Measurements from ENCODE around the gene FBXO33.

Gene FBXO33, protein sequence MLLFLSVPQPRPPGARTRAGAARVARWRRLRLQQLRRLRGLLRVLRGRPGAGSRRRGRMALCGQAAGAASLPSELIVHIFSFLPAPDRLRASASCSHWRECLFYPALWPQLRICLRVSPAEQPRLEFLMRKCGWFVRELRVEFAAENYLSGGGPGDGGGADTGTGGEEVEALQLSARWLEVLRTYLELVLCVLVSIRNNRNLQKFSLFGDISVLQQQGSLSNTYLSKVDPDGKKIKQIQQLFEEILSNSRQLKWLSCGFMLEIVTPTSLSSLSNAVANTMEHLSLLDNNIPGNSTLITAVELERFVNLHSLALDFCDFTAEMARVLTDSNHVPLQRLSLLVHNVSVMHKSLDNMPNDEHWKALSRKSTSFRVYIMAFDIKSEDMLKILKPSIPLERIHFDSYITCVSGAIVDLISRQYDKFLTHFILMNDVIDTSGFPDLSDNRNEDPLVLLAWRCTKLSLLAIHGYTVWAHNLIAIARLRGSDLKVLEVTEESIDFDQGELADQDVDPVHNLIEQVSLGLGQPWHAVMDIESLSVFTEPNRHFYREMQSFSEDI

DNA sequence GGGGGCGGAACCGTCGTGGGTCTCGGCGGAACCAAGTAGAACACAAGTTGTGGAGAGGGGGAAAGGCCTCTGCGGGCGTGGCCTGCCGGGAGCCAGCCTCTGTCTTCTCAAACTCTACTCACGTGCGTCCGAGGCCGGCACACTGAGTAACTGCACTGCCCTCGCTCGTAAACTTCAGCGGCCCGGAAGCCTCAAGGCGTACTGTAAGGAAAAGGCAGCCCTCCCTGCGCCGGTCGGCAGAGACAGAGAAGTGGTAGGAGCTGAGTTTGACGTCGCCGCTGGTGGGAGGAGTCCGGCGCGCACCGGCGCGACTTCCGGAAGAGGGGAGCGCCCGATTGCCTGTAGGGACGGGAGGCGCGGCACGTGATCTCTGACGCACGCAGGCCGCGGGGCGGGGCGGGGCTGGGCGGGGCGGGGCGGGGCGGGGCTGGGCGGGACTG lies at the start of gene FBXO33:
TSS of gene FBXO33 (minus strand) at position 255 of the 440 bp plus-strand sequence. CDS start 271 bp downstream, outside the sequence.
- no peaks in the 10 kb centered on the region for H3K27me3 Mint-ChIP-seq
- peak within 1 kb of the TSS; percentile 100 for H3K27ac Mint-ChIP-seq
- peak within 1 kb of the TSS; percentile 97 for H3K4me3 Mint-ChIP-seq
- no peaks in the 10 kb centered on the region for H3K36me3 Mint-ChIP-seq (ENCODE audit: low read depth)
- no peaks in the 10 kb centered on the region for H3K9me3 Mint-ChIP-seq
- H3K4me1 Mint-ChIP-seq (ENCODE audit: low read depth) = peaks cover 38% of the 10 kb centered on the region

DNA sequence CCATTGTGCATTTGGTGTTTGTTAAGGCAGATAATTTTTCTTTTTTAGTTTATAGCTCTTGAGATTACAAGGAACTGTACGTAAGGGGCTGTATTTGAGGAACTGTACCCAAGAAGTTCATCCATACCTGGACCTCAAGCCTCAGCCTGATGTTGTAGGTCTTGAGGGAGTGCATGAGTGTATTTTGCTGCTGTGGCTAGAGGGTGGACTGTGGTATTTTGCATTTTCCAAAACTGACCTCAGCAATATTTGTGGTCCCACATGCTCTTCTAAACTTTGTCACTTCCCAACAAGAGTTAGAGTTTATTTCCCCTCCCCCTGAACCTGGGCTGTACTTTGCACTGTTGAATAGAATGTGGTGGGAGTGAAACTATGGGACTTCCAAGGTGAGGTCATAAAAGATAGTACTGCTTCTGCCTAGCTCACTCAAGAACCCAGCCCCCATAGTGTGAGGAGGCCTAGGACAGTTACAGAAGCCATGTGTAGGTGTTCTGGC lies 42.2 kb upstream of the FBXO33 start:
- no peaks in the 10 kb centered on the region for H3K36me3 Mint-ChIP-seq (ENCODE audit: low read depth)
- no peak overlapping the region for H3K4me3 Mint-ChIP-seq
- H3K27ac Mint-ChIP-seq = peak overlapping the region; percentile 13
- peaks cover 5% of the 10 kb centered on the region for H3K9me3 Mint-ChIP-seq
- H3K4me1 Mint-ChIP-seq (ENCODE audit: low read depth) = peaks cover 8% of the 10 kb centered on the region
- H3K27me3 Mint-ChIP-seq = no peaks in the 10 kb centered on the region

DNA sequence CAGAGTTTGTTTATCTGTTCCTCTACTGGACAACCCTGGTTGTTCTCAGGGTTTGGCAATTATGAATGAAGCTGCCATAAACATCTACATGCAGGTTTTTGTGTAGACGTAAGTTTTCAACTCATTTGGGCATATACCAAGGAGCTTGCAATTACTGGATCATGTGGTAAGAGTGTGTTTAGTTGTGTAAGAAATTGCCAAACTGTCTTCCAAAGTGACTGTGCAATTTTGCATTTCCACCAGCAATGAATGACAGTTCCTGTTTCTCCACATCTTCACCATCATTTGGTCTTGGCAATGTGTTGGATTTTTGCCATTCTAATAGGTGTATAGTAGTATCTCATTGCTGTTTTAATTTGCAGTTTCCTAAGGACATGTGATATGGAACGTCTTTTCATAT lies 39.8 kb upstream of the FBXO33 start:
- no peak overlapping the region for H3K4me3 Mint-ChIP-seq
- peaks cover 8% of the 10 kb centered on the region for H3K4me1 Mint-ChIP-seq (ENCODE audit: low read depth)
- peaks cover 5% of the 10 kb centered on the region for H3K9me3 Mint-ChIP-seq
- no peak overlapping the region for H3K27ac Mint-ChIP-seq
- H3K27me3 Mint-ChIP-seq = peaks cover 2% of the 10 kb centered on the region
- no peaks in the 10 kb centered on the region for H3K36me3 Mint-ChIP-seq (ENCODE audit: low read depth)

DNA sequence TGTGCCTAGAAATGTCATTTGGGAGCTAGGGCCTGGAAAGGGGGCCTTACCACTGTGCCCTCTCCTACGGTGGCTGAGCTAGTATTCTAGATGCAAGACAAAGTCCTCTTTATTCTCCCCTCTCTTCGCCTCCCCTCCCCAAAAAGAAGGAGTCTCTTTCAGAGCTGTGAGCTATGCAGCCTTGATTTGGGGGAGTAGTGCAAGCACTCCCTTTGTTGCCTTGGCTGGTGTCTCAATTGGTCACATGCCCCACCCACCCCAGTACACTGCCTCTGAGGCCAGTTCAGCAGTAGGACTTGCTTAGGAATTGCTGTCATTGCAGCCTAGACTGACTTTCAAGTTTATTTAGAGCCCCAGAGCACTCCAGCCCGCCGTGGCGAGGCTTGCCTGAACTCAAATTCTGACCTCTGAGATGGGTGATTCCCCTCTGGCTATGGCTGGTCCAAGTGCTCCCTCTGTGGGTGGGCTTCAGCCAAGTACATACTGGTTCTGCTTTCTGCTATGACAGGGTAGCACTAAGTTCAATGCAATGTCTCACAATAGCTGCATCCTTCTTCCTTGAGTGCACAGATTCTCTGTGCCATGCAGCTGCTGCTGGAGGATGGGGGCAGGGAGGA lies 37.0 kb upstream of the FBXO33 start:
- Mint-ChIP-seq H3K4me3 (no peak overlapping the region), H3K4me1 (ENCODE audit: low read depth) (peaks cover under 1% of the 10 kb centered on the region), H3K9me3 (no peaks in the 10 kb centered on the region), H3K27me3 (peaks cover 24% of the 10 kb centered on the region), H3K36me3 (ENCODE audit: low read depth) (no peaks in the 10 kb centered on the region), H3K27ac (no peak overlapping the region)

DNA sequence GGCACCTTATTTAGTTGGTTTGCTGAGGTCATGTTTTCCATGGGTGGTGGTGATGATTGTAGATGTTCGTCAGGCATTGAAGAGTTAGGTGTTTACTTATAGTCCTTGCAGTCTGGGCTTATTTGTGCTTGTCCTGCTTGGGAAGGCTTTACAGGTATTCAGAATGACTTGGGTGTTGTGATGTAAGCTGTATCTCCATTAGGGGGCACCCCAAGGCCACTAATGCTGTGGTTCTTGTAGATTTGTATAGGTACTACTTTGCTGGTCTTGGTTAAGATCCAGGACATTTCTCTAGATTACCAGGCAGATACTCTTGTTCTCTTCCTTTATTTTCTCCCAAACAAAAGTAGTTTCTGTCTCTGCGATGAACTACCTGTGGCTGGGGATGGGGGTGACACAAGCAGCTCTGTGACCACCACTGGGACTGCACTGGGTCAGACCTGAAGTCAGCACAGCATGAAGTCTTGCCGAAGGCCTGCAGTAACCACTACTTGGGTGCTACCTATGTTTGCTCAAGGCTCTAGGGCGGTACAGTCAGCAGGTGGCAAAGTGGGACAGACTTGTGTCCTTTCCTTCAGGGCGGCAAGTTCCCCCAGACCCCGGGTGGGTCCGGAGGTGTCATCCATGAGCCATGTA lies 35.8 kb upstream of the FBXO33 start:
- Mint-ChIP-seq H3K4me1 (ENCODE audit: low read depth) (no peaks in the 10 kb centered on the region), H3K4me3 (no peak overlapping the region), H3K36me3 (ENCODE audit: low read depth) (no peaks in the 10 kb centered on the region)

DNA sequence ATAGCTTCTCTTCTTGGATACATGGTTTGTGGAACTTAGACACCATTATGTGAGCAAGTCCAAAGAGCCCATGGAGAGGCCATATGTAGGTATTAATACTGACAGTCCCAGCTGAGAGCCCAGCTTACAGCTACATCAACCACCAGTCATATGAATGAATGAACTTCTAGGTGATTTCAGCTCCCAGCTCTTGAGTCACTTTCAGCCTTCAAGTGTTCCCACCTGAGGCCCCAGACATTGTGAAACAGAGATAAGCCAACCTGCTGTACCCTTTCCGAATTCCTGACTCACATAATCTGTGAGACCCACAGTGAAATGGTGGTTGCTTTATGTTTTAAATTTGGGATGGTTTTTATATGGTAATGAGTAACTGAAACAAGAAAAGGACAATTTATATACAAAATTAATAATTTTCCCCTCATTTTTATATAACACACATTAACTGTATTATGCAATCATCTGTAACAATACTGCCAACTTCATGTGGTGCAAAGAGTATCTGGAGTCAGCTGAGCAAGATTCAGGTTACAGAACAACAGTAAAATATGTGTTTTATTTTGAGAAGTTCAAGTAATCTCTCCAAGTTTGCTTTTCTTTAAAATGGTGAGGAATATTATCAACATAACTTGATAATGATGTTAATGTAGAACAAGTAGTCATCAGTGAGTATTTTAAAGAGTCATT lies 27.7 kb upstream of the FBXO33 start:
- no peak overlapping the region for H3K27ac Mint-ChIP-seq
- H3K4me1 Mint-ChIP-seq (ENCODE audit: low read depth) = peaks cover 10% of the 10 kb centered on the region
- no peak overlapping the region for H3K4me3 Mint-ChIP-seq
- H3K27me3 Mint-ChIP-seq = peaks cover 14% of the 10 kb centered on the region
- H3K9me3 Mint-ChIP-seq = no peaks in the 10 kb centered on the region
- no peaks in the 10 kb centered on the region for H3K36me3 Mint-ChIP-seq (ENCODE audit: low read depth)

More for the DNA sequence above, 35.8 kb upstream of the FBXO33 start:
- Mint-ChIP-seq H3K27ac (no peak overlapping the region), H3K9me3 (no peaks in the 10 kb centered on the region), H3K27me3 (peaks cover 27% of the 10 kb centered on the region)

DNA sequence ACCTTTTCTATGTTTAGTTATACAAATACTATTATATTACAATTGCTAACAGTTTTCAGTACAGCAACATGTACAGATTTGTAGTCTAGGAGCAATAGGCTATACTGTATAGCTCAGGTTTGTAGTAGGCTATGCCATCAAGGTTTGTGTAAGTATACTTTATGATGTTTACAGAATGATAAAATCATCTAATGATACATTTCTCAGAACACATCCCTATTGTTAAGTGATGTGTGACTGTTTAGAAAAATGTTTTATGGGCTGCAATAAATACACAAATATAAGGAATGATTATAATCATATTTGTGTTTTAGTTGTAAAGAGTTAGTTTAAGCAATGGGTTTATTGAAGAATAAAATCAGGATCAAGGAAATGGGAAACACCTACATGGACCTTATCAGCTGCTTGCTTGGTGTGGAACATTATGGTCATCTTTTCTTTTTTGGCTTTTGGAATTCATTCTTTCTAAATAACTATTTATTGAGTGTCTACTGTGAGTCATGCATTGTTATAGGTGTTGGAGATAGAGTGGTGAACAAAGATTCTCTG lies 24.5 kb upstream of the FBXO33 start:
- no peaks in the 10 kb centered on the region for H3K36me3 Mint-ChIP-seq (ENCODE audit: low read depth)
- H3K27ac Mint-ChIP-seq = no peak overlapping the region
- H3K27me3 Mint-ChIP-seq = peaks cover 5% of the 10 kb centered on the region
- no peak overlapping the region for H3K4me3 Mint-ChIP-seq
- no peaks in the 10 kb centered on the region for H3K9me3 Mint-ChIP-seq
- peaks cover 24% of the 10 kb centered on the region for H3K4me1 Mint-ChIP-seq (ENCODE audit: low read depth)

DNA sequence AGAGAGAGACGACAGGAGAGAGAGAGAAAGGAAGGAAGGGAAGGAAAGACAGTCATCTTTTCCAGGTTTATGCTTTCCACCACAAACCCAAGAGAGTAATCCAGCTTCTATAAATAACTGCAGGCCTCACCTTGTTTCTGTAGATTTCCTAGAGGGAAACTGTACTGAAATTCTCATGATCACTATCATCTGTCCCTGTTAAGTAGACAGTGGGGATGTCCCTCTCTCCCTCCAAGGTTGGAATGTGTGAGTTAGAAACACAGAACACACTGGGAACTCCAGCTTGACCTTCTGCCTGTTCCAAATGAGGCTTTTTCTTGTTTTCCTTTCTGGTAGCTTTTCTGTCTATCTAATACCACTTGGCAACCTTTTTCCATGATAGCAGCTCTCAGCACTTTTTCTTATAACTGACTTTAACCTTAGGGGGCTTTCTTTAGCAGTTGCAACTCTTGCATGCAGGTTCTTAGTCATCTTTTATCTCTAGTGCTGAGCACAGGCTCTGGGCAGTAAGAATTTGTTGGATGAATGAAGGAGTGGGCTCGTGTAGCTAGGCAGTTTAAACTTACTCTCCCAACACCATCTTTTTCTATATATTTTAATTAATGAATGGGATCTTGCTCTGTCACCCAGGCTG lies 22.8 kb upstream of the FBXO33 start:
- peaks cover 31% of the 10 kb centered on the region for H3K4me1 Mint-ChIP-seq (ENCODE audit: low read depth)
- H3K27ac Mint-ChIP-seq = peak overlapping the region; percentile 81
- peaks cover 8% of the 10 kb centered on the region for H3K27me3 Mint-ChIP-seq
- peak overlapping the region; percentile 2 for H3K4me3 Mint-ChIP-seq
- H3K36me3 Mint-ChIP-seq (ENCODE audit: low read depth) = no peaks in the 10 kb centered on the region
- no peaks in the 10 kb centered on the region for H3K9me3 Mint-ChIP-seq

DNA sequence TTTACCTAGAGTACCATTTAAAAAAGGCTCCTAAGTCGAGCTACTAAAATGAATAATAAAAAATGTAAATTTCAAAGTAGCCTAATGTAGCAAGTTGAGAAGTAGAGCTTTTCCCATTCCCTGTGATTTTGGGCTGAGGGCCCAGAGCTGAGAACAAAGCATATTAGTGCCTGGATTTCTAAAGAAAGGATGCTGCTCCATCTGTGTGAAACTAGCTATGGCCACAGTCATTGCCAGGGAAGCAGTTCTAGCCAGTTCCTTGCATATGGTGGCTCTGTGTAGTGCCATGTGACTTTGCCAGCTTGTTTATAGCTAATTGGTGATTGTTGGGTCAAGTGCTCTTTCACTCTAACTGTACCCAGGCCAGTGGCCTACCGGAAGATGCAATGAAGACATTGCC lies 20.4 kb upstream of the FBXO33 start:
- Mint-ChIP-seq H3K4me1 (ENCODE audit: low read depth) (peaks cover 50% of the 10 kb centered on the region), H3K9me3 (no peaks in the 10 kb centered on the region), H3K36me3 (ENCODE audit: low read depth) (no peaks in the 10 kb centered on the region), H3K27ac (no peak overlapping the region), H3K27me3 (peaks cover 8% of the 10 kb centered on the region), H3K4me3 (no peak overlapping the region)

DNA sequence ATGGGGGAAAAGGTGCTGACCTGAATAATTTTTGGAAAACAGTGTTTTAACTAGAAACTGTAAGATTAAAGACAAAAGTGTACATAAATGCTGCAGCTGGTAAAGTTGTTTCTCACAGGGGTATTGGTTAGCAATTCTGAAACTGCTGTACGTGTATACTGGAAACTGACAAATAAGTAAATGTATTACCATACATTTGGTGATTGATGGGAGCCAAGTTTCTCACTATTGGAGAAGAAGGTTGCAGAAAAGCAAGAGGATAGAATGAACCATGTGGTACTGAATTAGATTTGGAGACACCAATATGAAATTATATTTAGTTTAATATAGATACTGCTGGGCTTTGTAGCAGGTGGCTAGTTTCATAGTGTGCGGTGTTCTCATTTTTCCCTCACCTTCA lies 19.6 kb upstream of the FBXO33 start:
- Mint-ChIP-seq H3K27me3 (peaks cover 8% of the 10 kb centered on the region), H3K9me3 (no peaks in the 10 kb centered on the region), H3K27ac (peak overlapping the region; percentile 38), H3K4me1 (ENCODE audit: low read depth) (peaks cover 58% of the 10 kb centered on the region), H3K4me3 (no peak overlapping the region), H3K36me3 (ENCODE audit: low read depth) (no peaks in the 10 kb centered on the region)

DNA sequence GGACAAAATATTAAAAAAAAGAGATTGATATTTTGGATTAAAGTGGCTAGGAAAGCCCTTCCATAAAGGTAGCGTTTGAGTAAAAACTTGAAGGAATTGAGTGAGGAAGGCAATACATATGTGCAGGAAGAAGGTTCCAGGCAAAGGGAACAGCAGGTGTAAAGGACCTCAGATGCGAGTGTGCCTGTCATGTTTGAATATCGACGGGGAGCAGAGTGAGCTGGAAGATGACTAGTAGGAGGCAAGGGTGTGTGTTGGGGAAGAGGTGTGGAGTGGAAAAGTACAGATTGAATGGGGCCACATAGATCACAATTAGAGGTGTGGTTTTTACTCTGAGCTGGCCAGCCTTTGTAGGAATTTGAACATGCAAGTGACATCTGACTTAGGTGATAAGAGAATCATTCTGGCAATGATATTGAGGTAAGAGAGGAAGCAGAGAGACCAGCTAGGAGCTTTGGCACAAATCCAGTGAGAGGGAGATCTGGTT lies 15.0 kb upstream of the FBXO33 start:
- Mint-ChIP-seq H3K36me3 (ENCODE audit: low read depth) (no peaks in the 10 kb centered on the region), H3K27me3 (peaks cover 4% of the 10 kb centered on the region), H3K4me1 (ENCODE audit: low read depth) (peaks cover 58% of the 10 kb centered on the region), H3K27ac (peak overlapping the region; percentile 86), H3K4me3 (peak overlapping the region; percentile 11), H3K9me3 (no peaks in the 10 kb centered on the region)

DNA sequence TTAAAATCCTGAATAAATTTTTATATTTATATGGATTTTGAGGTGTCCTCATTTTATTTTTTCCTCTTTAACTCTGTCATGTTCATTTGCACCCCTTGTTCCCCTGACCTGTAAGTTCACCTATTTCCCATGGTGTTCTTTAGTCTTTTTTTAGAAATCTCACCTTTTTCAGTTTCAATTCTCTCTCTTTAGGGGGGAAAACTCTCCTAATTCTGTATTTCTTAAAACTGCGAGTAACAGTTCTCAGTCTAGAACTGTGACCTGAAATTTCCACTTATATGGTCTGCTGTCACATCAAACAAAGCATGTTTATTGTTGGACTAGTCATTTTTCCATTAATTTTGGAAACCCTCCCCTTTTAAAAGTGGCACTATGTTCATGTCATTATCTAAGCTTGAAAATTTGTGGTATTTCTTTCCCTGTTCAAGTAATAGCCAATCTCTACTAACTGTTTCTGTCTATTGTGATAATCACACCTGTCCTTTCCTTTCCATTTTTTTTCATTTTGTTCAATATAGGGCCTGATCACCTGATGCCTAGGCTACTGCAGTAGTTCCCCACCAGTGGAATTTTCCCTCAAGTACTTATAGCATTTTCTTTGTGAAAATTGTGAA lies 14.0 kb upstream of the FBXO33 start:
- Mint-ChIP-seq H3K27me3 (no peaks in the 10 kb centered on the region), H3K4me1 (ENCODE audit: low read depth) (peaks cover 48% of the 10 kb centered on the region), H3K36me3 (ENCODE audit: low read depth) (no peaks in the 10 kb centered on the region), H3K4me3 (peak overlapping the region; percentile 38), H3K9me3 (no peaks in the 10 kb centered on the region), H3K27ac (peak overlapping the region; percentile 86)

DNA sequence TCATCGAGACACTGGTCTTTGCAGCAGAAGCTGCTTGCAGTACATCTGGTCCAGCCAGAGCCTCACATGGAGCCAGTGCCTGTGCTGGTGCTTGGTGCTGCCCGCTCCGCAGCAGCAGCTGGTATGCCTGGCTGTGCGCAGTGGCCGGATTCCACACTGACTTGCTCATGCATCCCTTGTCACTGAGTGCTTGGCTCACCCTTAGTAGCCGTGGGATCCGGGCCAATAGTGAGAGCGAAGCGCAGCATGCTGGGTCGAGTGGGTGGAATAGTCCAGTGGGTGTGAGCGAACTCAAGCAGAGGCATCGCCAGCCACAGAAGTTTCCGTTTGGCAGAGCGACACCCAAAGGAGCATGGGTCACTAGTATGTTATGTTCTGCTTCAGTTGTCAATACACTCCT lies 10.1 kb upstream of the FBXO33 start:
- Mint-ChIP-seq H3K27ac (no peak overlapping the region), H3K4me3 (no peak overlapping the region), H3K9me3 (no peaks in the 10 kb centered on the region), H3K4me1 (ENCODE audit: low read depth) (peaks cover 25% of the 10 kb centered on the region), H3K27me3 (no peaks in the 10 kb centered on the region), H3K36me3 (ENCODE audit: low read depth) (no peaks in the 10 kb centered on the region)
